Loucy (cell line): ENCODE data around the gene CLDND1.

Experiments
- H2AFZ ChIP-seq: fragments of 200-600 bp; sonication (generic); 2 replicates; pipeline ENCODE4 v1.6.0; 2016; ENCODE audit warnings: antibody characterized with exemption, mild to moderate bottlenecking, low read length, moderate library complexity
- H3F3A ChIP-seq: fragments of 200-600 bp; 2 replicates; pipeline ENCODE4 v1.6.0; 2016; ENCODE audit warnings: antibody characterized with exemption, low read depth, mild to moderate bottlenecking
- H3K27me3 ChIP-seq: fragments of 200-600 bp; sonication (generic); 2 replicates; pipeline ENCODE4 v1.6.1; 2014; ENCODE audit warnings: low read length, mild to moderate bottlenecking; ENCODE audit not compliant: insufficient read depth, poor library complexity, severe bottlenecking
- H3K36me3 ChIP-seq: fragments of 200-600 bp; sonication (generic); 2 replicates; pipeline ENCODE4 v1.6.1; 2016; ENCODE audit warnings: low read length; ENCODE audit not compliant: insufficient read depth
- H3K4me1 ChIP-seq: fragments of 200-600 bp; sonication (generic); 2 replicates; pipeline ENCODE4 v1.5.1; 2014; ENCODE audit warnings: low read length, mild to moderate bottlenecking; ENCODE audit not compliant: insufficient read depth, poor library complexity, severe bottlenecking
- H3K4me2 ChIP-seq: fragments of 200-600 bp; sonication (generic); 2 replicates; pipeline ENCODE4 v1.6.0; 2014; ENCODE audit warnings: antibody characterized with exemption, low read length, low read depth, mild to moderate bottlenecking; ENCODE audit not compliant: poor library complexity, severe bottlenecking
- H3K4me3 ChIP-seq: fragments of 200-600 bp; sonication (generic); 2 replicates; pipeline ENCODE4 v1.5.1; 2014; ENCODE audit warnings: low read length, mild to moderate bottlenecking, mixed read lengths; ENCODE audit not compliant: poor library complexity, severe bottlenecking
- H3K79me2 ChIP-seq: fragments of 200-600 bp; sonication (generic); 2 replicates; pipeline ENCODE4 v1.6.1; 2014; ENCODE audit warnings: low read length; ENCODE audit not compliant: insufficient read depth
- H3K9ac ChIP-seq: fragments of 200-600 bp; sonication (generic); 2 replicates; pipeline ENCODE4 v1.6.0; 2014; ENCODE audit warnings: mild to moderate bottlenecking, low read depth, low read length, moderate library complexity; ENCODE audit not compliant: poor library complexity, severe bottlenecking
- H3K9me2 ChIP-seq: fragments of 200-600 bp; sonication (generic); replicated peaks from 2 replicates; pipeline ENCODE4 v1.6.1; 2016; ENCODE audit warnings: low read depth, low read length, mixed read lengths
- H3K9me3 ChIP-seq: fragments of 200-600 bp; sonication (generic); 2 replicates; pipeline ENCODE4 v1.6.1; 2014; ENCODE audit warnings: mild to moderate bottlenecking, antibody characterized with exemption, low read length, low read depth; ENCODE audit not compliant: insufficient read depth
- H4K20me1 ChIP-seq: fragments of 200-600 bp; sonication (generic); 2 replicates; pipeline ENCODE4 v1.6.0; 2014; ENCODE audit warnings: antibody characterized with exemption, low read length, mild to moderate bottlenecking; ENCODE audit not compliant: insufficient read depth, poor library complexity, severe bottlenecking
- EZH2phosphoT487 ChIP-seq: fragments of 200-600 bp; IDR thresholded peaks from 2 replicates; pipeline ENCODE4 v1.6.1; 2018; ENCODE audit warnings: antibody characterized with exemption, mild to moderate bottlenecking, moderate library complexity, borderline replicate concordance
- TF ChIP-seq, protein P1 (sequence below): fragments of 200-600 bp; sonication (generic); conservative IDR thresholded peaks from 2 replicates; pipeline ENCODE4 v1.5.1; 2014; ENCODE audit warnings: mild to moderate bottlenecking, antibody characterized with exemption, low read length

Gene CLDND1

GRCh38 chr3:98522544-98523281 is at the start of gene CLDND1:
Gene CLDND1 (minus strand): TSS chr3:98522902. CDS start chr3:98521424, 1,478 bp downstream.
- Histone ChIP-seq H3K4me2 (peak within 1 kb of the TSS; percentile 88), H3K79me2 (peaks cover 48% of the 10 kb centered on the region), H3K9me3 (no peaks in the 10 kb centered on the region), H3K36me3 (no peaks in the 10 kb centered on the region), H3K9ac (peak within 1 kb of the TSS; percentile 81), H3K4me1 (peaks cover 50% of the 10 kb centered on the region), H3K4me3 (peak within 1 kb of the TSS; percentile 88), H3K27me3 (no peaks in the 10 kb centered on the region), H3K9me2 (no peaks in the 10 kb centered on the region), H2AFZ (peak within 1 kb of the TSS; percentile 97), H3F3A (no peaks in the 10 kb centered on the region), H4K20me1 (peaks cover 24% of the 10 kb centered on the region)
- no peak for TF ChIP-seq EZH2phosphoT487
- TF ChIP-seq, protein P1, sequence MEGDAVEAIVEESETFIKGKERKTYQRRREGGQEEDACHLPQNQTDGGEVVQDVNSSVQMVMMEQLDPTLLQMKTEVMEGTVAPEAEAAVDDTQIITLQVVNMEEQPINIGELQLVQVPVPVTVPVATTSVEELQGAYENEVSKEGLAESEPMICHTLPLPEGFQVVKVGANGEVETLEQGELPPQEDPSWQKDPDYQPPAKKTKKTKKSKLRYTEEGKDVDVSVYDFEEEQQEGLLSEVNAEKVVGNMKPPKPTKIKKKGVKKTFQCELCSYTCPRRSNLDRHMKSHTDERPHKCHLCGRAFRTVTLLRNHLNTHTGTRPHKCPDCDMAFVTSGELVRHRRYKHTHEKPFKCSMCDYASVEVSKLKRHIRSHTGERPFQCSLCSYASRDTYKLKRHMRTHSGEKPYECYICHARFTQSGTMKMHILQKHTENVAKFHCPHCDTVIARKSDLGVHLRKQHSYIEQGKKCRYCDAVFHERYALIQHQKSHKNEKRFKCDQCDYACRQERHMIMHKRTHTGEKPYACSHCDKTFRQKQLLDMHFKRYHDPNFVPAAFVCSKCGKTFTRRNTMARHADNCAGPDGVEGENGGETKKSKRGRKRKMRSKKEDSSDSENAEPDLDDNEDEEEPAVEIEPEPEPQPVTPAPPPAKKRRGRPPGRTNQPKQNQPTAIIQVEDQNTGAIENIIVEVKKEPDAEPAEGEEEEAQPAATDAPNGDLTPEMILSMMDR = no peak

DNA sequence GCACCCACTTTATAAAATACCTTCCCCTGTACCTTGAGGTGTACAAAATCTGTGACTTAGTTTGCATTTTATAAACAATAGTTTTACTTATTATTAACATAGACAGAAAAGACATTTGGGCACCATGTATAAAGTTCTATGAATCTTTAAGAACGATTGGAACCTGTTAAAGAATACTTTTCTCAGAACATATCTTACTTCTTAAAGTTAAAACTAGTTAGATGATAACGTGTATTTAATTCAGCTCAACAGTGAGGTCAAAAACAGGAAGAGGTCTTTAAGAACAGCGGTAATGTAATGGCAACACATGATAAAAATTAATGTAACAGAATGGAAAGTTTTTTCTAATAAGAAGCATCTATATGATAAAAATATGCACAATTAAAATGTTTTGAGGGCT is 45.7 kb upstream of the CLDND1 start:
- no peak overlapping the region for H2AFZ ChIP-seq
- no peaks in the 10 kb centered on the region for H3K36me3 ChIP-seq
- no peaks in the 10 kb centered on the region for H3K27me3 ChIP-seq
- no peaks in the 10 kb centered on the region for H3K9me2 ChIP-seq
- H3K4me2 ChIP-seq = no peak overlapping the region
- no peaks in the 10 kb centered on the region for H3F3A ChIP-seq
- no peak overlapping the region for H3K4me3 ChIP-seq
- no peak overlapping the region for H3K9ac ChIP-seq
- no peaks in the 10 kb centered on the region for H3K9me3 ChIP-seq
- no peaks in the 10 kb centered on the region for H4K20me1 ChIP-seq
- no peaks in the 10 kb centered on the region for H3K79me2 ChIP-seq
- H3K4me1 ChIP-seq = peaks cover 28% of the 10 kb centered on the region
- TF ChIP-seq, protein P1 = no peak
- no peak for TF ChIP-seq EZH2phosphoT487

DNA sequence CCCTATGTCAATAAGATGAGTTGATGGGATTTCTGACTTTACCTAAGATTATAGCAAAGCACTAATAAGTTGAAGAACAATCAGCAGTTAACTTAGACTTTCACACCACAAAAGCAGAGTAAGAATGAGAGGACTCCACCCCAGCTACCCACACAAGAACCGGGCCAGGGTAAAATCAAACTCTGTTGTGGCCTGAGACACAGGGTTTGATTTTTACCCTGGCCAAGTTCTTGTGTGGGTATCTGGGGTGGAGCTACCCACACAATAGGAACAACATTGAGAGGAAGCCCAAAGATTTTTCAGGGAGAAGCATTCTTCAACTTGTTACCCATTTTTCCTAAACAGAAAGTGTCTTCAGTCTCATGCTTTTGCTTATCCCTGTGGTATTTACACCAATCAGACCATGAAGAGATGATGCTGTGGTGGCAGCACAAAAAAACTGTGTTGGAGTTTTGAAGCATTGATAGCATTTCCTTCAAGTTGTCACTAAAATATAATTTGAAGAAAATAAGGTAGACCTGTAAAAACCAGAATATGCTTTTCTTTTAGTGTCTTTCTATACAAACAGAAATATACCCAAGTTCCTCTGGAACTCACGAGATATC is 45.1 kb upstream of the CLDND1 start:
- no peaks in the 10 kb centered on the region for H3K9me2 ChIP-seq
- H2AFZ ChIP-seq = no peak overlapping the region; the same call in 1 of the 2 replicates
- no peaks in the 10 kb centered on the region for H3K36me3 ChIP-seq
- H3K4me2 ChIP-seq = no peak overlapping the region
- H3K4me1 ChIP-seq = peaks cover 32% of the 10 kb centered on the region
- no peak overlapping the region for H3K9ac ChIP-seq
- no peaks in the 10 kb centered on the region for H3F3A ChIP-seq
- no peaks in the 10 kb centered on the region for H3K27me3 ChIP-seq
- H3K4me3 ChIP-seq = no peak overlapping the region
- TF ChIP-seq, protein P1 = no peak
- TF ChIP-seq EZH2phosphoT487 = no peak
- H4K20me1 ChIP-seq = no peaks in the 10 kb centered on the region
- H3K79me2 ChIP-seq = no peaks in the 10 kb centered on the region
- no peaks in the 10 kb centered on the region for H3K9me3 ChIP-seq
